GM23338 (cell line): ENCODE measurements around the gene FHDC1.

Source experiments
- CTCF ChIP-seq, 2 experiments: fragments of 200-600 bp in 1 of 2; sonication (generic) in 1 of 2; conservative IDR thresholded peaks; 2 replicates each; pipeline versions ENCODE4 v1.5.1 to v1.6.1; 2016 to 2017; ENCODE audit warnings: antibody characterized with exemption in 2 of 2, low read depth in 2 of 2, mild to moderate bottlenecking in 2 of 2, moderate library complexity in 1 of 2
- ETS1 ChIP-seq: IDR thresholded peaks from 2 replicates; pipeline ENCODE4 v1.6.1; 2016; ENCODE audit warnings: antibody characterized with exemption
- EZH2 ChIP-seq: fragments of 200-600 bp; sonication (generic); IDR thresholded peaks from one replicate; pipeline ENCODE4 v1.8.0; 2017; ENCODE audit warnings: antibody characterized with exemption, mild to moderate bottlenecking, low read depth; ENCODE audit not compliant: unreplicated experiment
- EZH2phosphoT487 ChIP-seq: fragments of 200-600 bp; sonication (generic); IDR thresholded peaks from one replicate; pipeline ENCODE4 v1.8.1; 2018; ENCODE audit warnings: antibody characterized with exemption; ENCODE audit not compliant: unreplicated experiment
- JUNB ChIP-seq: IDR thresholded peaks from one replicate; pipeline ENCODE4 v1.6.1; 2016; ENCODE audit warnings: antibody characterized with exemption; ENCODE audit not compliant: unreplicated experiment
- NANOG ChIP-seq: IDR thresholded peaks from 2 replicates; pipeline ENCODE4 v1.6.1; 2016; ENCODE audit warnings: antibody characterized with exemption, borderline replicate concordance
- POLR2AphosphoS5 ChIP-seq: IDR thresholded peaks from 2 replicates; pipeline ENCODE4 v1.6.1; 2016; ENCODE audit warnings: antibody characterized with exemption, low read depth
- REST ChIP-seq: IDR thresholded peaks from one replicate; pipeline ENCODE4 v1.6.1; 2018; ENCODE audit warnings: antibody characterized with exemption; ENCODE audit not compliant: unreplicated experiment
- ZNF462 ChIP-seq: fragments of 250-450 bp; sonication (Bioruptor Pico); IDR thresholded peaks from 2 replicates; pipeline ENCODE4 v1.5.0; 2020; ENCODE audit warnings: mild to moderate bottlenecking, moderate library complexity

GRCh38 chr4:152973629-152974467 lies 37.7 kb downstream of the FHDC1 start:
- TF ChIP-seq CTCF (conservative IDR thresholded peaks at IDR 0.05; ENCODE audit: low read depth in 2 of 2) (no peak), EZH2phosphoT487 (no peak), POLR2AphosphoS5 (no peak), EZH2 (no peak), NANOG (no peak), REST (no peak), ZNF462 (CRISPR knock-in tag) (no peak), JUNB (no peak), ETS1 (no peak)
